AG04450 (cell line): ENCODE measurements around the gene HNRNPM. TPM values are rescaled to one million over a fixed set of nuclear protein-coding genes. Genes with fewer than 3 reads are reported as not detected.

ENCODE experiments used
- CTCF ChIA-PET: fragments of 300-600, 350-600 bp; formaldehyde crosslinking; extraction: SDS; loops from one replicate; lab custom pipeline; 2022; ENCODE audit warnings: antibody characterized with exemption, inconsistent platforms; lab: Charles Lee
- POLR2A ChIA-PET: fragments of 350-600 bp; formaldehyde crosslinking; extraction: SDS; loops from one replicate; lab custom pipeline; 2021; ENCODE audit warnings: antibody characterized with exemption, inconsistent platforms; lab: Yijun Ruan, JAX
- DNase-seq: peaks from one replicate; pipeline ENCODE4 v3.0.0-alpha.2; 2011; ENCODE audit warnings: low read depth, low spot score
- H3K27ac ChIP-seq: one replicate; pipeline ENCODE4 v1.5.1; 2012; ENCODE audit warnings: low read depth, low read length, control low read depth
- H3K27me3 ChIP-seq: one replicate; pipeline ENCODE4 v1.6.0; 2012; ENCODE audit warnings: low read length; ENCODE audit not compliant: control insufficient read depth, insufficient read depth
- H3K4me3 ChIP-seq: 2 replicates; pipeline ENCODE4 v1.5.1; 2011; ENCODE audit warnings: mild to moderate bottlenecking, low read depth, low read length, control low read depth
- H3K9me3 ChIP-seq: 2 replicates; pipeline ENCODE4 v1.5.1; 2012; ENCODE audit warnings: low read length; ENCODE audit not compliant: control insufficient read depth, insufficient read depth
- CTCF ChIP-seq: IDR thresholded peaks from 2 replicates; pipeline ENCODE4 v1.5.1; 2011; ENCODE audit warnings: low read depth, low read length, control low read depth, inconsistent platforms
- polyA minus RNA-seq: library from RNA; depleted of rRNA, polyadenylated mRNA; stranded (reverse); fragments of >200 nt; gene quantifications from 2 replicates; pipeline ENCODE4 v1.2.3, GENCODE V29; 2011; rRNA and poly(A)+ RNA removed
- polyA plus RNA-seq: library from polyadenylated mRNA; depleted of rRNA; stranded (reverse); fragments of >200 nt; gene quantifications from 2 replicates; pipeline ENCODE4 v1.2.3, GENCODE V29; 2011; rRNA removed

HNRNPM gene
- 99.6 and 122 TPM in 2 replicates for polyA plus RNA-seq
- polyA minus RNA-seq = 51.2 and 60.4 TPM in 2 replicates

- no peaks in the 10 kb centered on the region for H3K27me3 ChIP-seq
- H3K4me3 ChIP-seq = peak within 1 kb of the TSS; percentile 87
- peak within 1 kb of the TSS; percentile 68 for H3K27ac ChIP-seq
- peak; percentile 89 for DNase-seq
- no peaks in the 10 kb centered on the region; the same call in 1 of the 2 replicates for H3K9me3 ChIP-seq
- POLR2A ChIA-PET = interaction anchor here (0.6 to 2.3 kb wide), 9 partner anchors 11 to 69 kb away, joined by 3 to 15 read pairs (median 9); partner anchors contain the start of genes MARCHF2, RAB11B and ZNF414
- CTCF ChIA-PET = interaction anchor here (0.6 to 1.4 kb wide), 2 partner anchors 32 to 91 kb away, joined by 3 to 5 read pairs; partner anchors contain the start of gene MARCHF2
- no peak for TF ChIP-seq CTCF
These were observed at the start of gene HNRNPM for GRCh38 chr19:8444677-8445487. TSS of gene HNRNPM (plus strand) at chr19:8444975. CDS start at chr19:8444999, 24 bp downstream.

- POLR2A ChIA-PET = no interaction called here
- Histone ChIP-seq H3K27ac (no peak overlapping the region), H3K9me3 (no peaks in the 10 kb centered on the region; the same call in 1 of the 2 replicates), H3K4me3 (no peak overlapping the region), H3K27me3 (no peaks in the 10 kb centered on the region)
- no peak for TF ChIP-seq CTCF
- CTCF ChIA-PET = interaction anchor here (1.0 kb wide), 1 partner anchor 41 kb away, joined by 7 read pairs; no protein-coding TSS in a partner anchor
- no peak for DNase-seq
These were observed 49.1 kb upstream of the HNRNPM start for GRCh38 chr19:8395621-8396082.

- CTCF ChIA-PET = interaction anchor here (1.0 kb wide), 1 partner anchor 42 kb away, joined by 7 read pairs; no protein-coding TSS in a partner anchor
- Histone ChIP-seq H3K4me3 (no peak overlapping the region), H3K27ac (no peak overlapping the region), H3K9me3 (no peaks in the 10 kb centered on the region; the same call in 1 of the 2 replicates), H3K27me3 (no peaks in the 10 kb centered on the region)
- TF ChIP-seq CTCF = no peak
- no peak for DNase-seq
- POLR2A ChIA-PET = no interaction called here
These were observed 48.6 kb upstream of the HNRNPM start for GRCh38 chr19:8396185-8396562.

GRCh38 chr19:8396563-8397203 lies 48.1 kb upstream of the HNRNPM start:
- no peak for DNase-seq
- Histone ChIP-seq H3K4me3 (no peak overlapping the region), H3K27me3 (no peaks in the 10 kb centered on the region), H3K27ac (no peak overlapping the region), H3K9me3 (no peaks in the 10 kb centered on the region; the same call in 1 of the 2 replicates)
- CTCF ChIA-PET = interaction anchor here (0.9 to 1.0 kb wide), 4 partner anchors 42 to 61 kb away, joined by 3 to 7 read pairs (median 6); no protein-coding TSS in a partner anchor
- TF ChIP-seq CTCF = peak; percentile 72
- POLR2A ChIA-PET = no interaction called here
